Mammary epithelial cell (primary cell): ENCODE measurements around the gene SMIM29.

Experiments used
- CTCF ChIP-seq, 2 donors: IDR thresholded peaks in 1 of 2; conservative IDR thresholded peaks in 1 of 2; 2 replicates each; pipeline ENCODE4 v1.5.1; 2011 to 2012; ENCODE audit warnings: inconsistent platforms in 2 of 2, low read length in 2 of 2, mild to moderate bottlenecking in 2 of 2, control low read depth in 1 of 2, low read depth in 1 of 2; ENCODE audit not compliant: insufficient read depth in 1 of 2; ENCODE audit errors: extremely low read depth in 1 of 2
- EZH2 ChIP-seq: IDR thresholded peaks from 2 replicates; pipeline ENCODE4 v1.6.1; 2012; ENCODE audit warnings: low read length, inconsistent platforms, borderline replicate concordance

GRCh38 chr6:34231566-34232336 lies 17.1 kb downstream of the SMIM29 start:
- TF ChIP-seq CTCF (conservative IDR thresholded peaks at IDR 0.05 in 1 of 2, IDR thresholded peaks at IDR 0.05 in 1 of 2; ENCODE audit: extremely low read depth in 1 of 2, insufficient read depth in 1 of 2, low read depth in 1 of 2, low read length in 2 of 2) = no peak
- TF ChIP-seq EZH2 = no peak
